Thyroid gland (tissue), 4 donors: ENCODE measurements around the gene GPLD1. TPM values are rescaled to one million over a fixed set of nuclear protein-coding genes. Genes with fewer than 3 reads are reported as not detected.
"Not testable (repeated sequence)": the region's sequence is repeated elsewhere in the genome, so short reads cannot be mapped to it uniquely, and the experiment has no call there.

Experiments
- DNase-seq, 2 donors: peaks; one replicate each; pipeline ENCODE4 v3.0.0-alpha.2; 2019
- H3K27ac ChIP-seq, 3 donors: fragments of 200-600 bp; sonication (generic); 1 replicate in 2 of 3; 2 replicates in 1 of 3; pipeline ENCODE4 v1.5.1; 2016 to 2019; ENCODE audit warnings: mild to moderate bottlenecking in 1 of 3, moderate library complexity in 1 of 3
- H3K27me3 ChIP-seq: fragments of 200-600 bp; sonication (generic); one replicate; pipeline ENCODE4 v1.5.1; 2019
- H3K36me3 ChIP-seq, 2 donors: fragments of 200-600 bp; sonication (generic); one replicate each; pipeline ENCODE4 v1.5.1; 2016 to 2019
- H3K4me1 ChIP-seq, 2 donors: fragments of 200-600 bp; sonication (generic); one replicate each; pipeline ENCODE4 v1.5.1; 2017 to 2019
- H3K4me3 ChIP-seq, 3 donors: fragments of 200-600 bp; sonication (generic); replicated peaks in 1 of 3; 1 replicate in 2 of 3; 2 replicates in 1 of 3; pipeline ENCODE4 v1.5.1; 2016; ENCODE audit warnings: mild to moderate bottlenecking in 1 of 3
- H3K9me3 ChIP-seq: fragments of 200-600 bp; sonication (generic); one replicate; pipeline ENCODE4 v1.5.1; 2017
- CTCF ChIP-seq, 6 experiments: fragments of 200-600 bp in 3 of 6; fragments of 450-650 bp in 3 of 6; sonication (generic) in 3 of 6; IDR thresholded peaks; one replicate each; pipeline ENCODE4 v1.5.1; 2016 to 2019; ENCODE audit warnings: antibody characterized with exemption in 6 of 6, mild to moderate bottlenecking in 2 of 6, inconsistent platforms in 1 of 6, moderate library complexity in 1 of 6
- POLR2A ChIP-seq, 2 donors: fragments of 450-650 bp; IDR thresholded peaks; one replicate each; pipeline ENCODE4 v1.6.1; 2017; ENCODE audit warnings: antibody characterized with exemption in 2 of 2, mild to moderate bottlenecking in 2 of 2, moderate library complexity in 1 of 2
- WGBS, 2 donors: methylation state at CpG; one replicate each; pipeline ENCODE4 v1.1.5; 2017; 5-methylcytosine and 5-hydroxymethylcytosine counted together
- intact Hi-C: fragments of 100-400 bp; cut with DNase I; formaldehyde crosslinking; loops from one replicate; pipeline ENCODE4 v1.15.1; 2023
- total RNA-seq, 4 donors: library from RNA; depleted of rRNA; stranded (reverse); fragments of >200 nt; gene quantifications; one replicate each; pipeline ENCODE4 v1.2.3, GENCODE V29; 2016

The GPLD1 gene
- total RNA-seq, 4 donors from 2014 or later = 5.1 to 15.2 (median 8.5) TPM

- intact Hi-C loops = no loop called here
- 90 to 91% methylated on average over 2 of the region's 2 CpGs for WGBS, 2 donors
- no peak for DNase-seq
- Histone ChIP-seq H3K27me3 (no peaks in the 10 kb centered on the region), H3K4me1 (peaks cover 4 to 9% of the 10 kb centered on the region in 2 donors), H3K4me3 (no peak overlapping the region), H3K9me3 (no peaks in the 10 kb centered on the region), H3K36me3 (peaks cover 15 to 28% of the 10 kb centered on the region in 2 donors), H3K27ac (no peak overlapping the region)
- TF ChIP-seq CTCF (IDR thresholded peaks at IDR 0.05) (no peak), POLR2A (IDR thresholded peaks at IDR 0.05) (no peak)
Measured at GRCh38 chr6:24408719-24409410, 80.5 kb downstream of the GPLD1 start.

GRCh38 chr6:24405262-24405661, 84.1 kb downstream of the GPLD1 start:
- WGBS, 2 donors = 89 to 90% methylated on average over 5 of the region's 5 CpGs

GRCh38 chr6:24403501-24403824, 85.9 kb downstream of the GPLD1 start:
- TF ChIP-seq CTCF (IDR thresholded peaks at IDR 0.05) (no peak), POLR2A (IDR thresholded peaks at IDR 0.05) (no peak)
- H3K4me1 ChIP-seq = peaks cover 7 to 12% of the 10 kb centered on the region in 2 donors
- intact Hi-C loops = no loop called here
- peak overlapping the region in 1 of 3 donors; percentile 65 for H3K27ac ChIP-seq
- H3K36me3 ChIP-seq = peaks cover 0 to 9% of the 10 kb centered on the region in 2 donors
- no peaks in the 10 kb centered on the region for H3K27me3 ChIP-seq
- WGBS, 2 donors = 4 to 7% methylated on average over 12 of the region's 12 CpGs
- no peaks in the 10 kb centered on the region for H3K9me3 ChIP-seq
- no peak for DNase-seq
- H3K4me3 ChIP-seq = peak overlapping the region; percentile 60 to 92 (median 69)

More at GRCh38 chr6:24405262-24405661, 84.1 kb downstream of the GPLD1 start:
- Histone ChIP-seq H3K27ac (no peak overlapping the region), H3K27me3 (no peaks in the 10 kb centered on the region), H3K36me3 (peaks cover 0 to 17% of the 10 kb centered on the region in 2 donors), H3K4me3 (no peak overlapping the region), H3K9me3 (no peaks in the 10 kb centered on the region), H3K4me1 (peaks cover 7 to 12% of the 10 kb centered on the region in 2 donors)
- intact Hi-C loops = no loop called here
- TF ChIP-seq POLR2A (IDR thresholded peaks at IDR 0.05) (no peak), CTCF (IDR thresholded peaks at IDR 0.05) (no peak)
- no peak for DNase-seq

- DNase-seq = peak; percentile 95 to 96
- WGBS, 2 donors = 0 to 2% methylated on average over 9 to 11 of the region's 63 CpGs
- TF ChIP-seq CTCF (IDR thresholded peaks at IDR 0.05) (no peak), POLR2A (IDR thresholded peaks at IDR 0.05) (peak in 1 of 2 donors; percentile 94)
Measured at GRCh38 chr6:24402697-24403500, 86.5 kb downstream of the GPLD1 start, which contains the start of gene MRS2. Gene MRS2 (plus strand): TSS chr6:24402936. CDS start chr6:24403047, 111 bp downstream.

GRCh38 chr6:24401458-24401857, 87.9 kb downstream of the GPLD1 start:
- H3K36me3 ChIP-seq = no peaks in the 10 kb centered on the region
- H3K27ac ChIP-seq = no peak overlapping the region
- intact Hi-C loops = no loop called here
- H3K9me3 ChIP-seq = no peaks in the 10 kb centered on the region
- no peak overlapping the region for H3K4me3 ChIP-seq
- peaks cover 7 to 12% of the 10 kb centered on the region in 2 donors for H3K4me1 ChIP-seq
- no peak for TF ChIP-seq POLR2A (IDR thresholded peaks at IDR 0.05)
- no peak for TF ChIP-seq CTCF (IDR thresholded peaks at IDR 0.05)
- no peaks in the 10 kb centered on the region for H3K27me3 ChIP-seq
- no peak for DNase-seq
- 58 to 70% methylated on average over 4 of the region's 4 CpGs for WGBS, 2 donors

More at GRCh38 chr6:24402697-24403500, 86.5 kb downstream of the GPLD1 start, which contains the start of gene MRS2:
- Histone ChIP-seq H3K36me3 (peaks cover 0 to 3% of the 10 kb centered on the region in 2 donors), H3K27ac (peak within 1 kb of the TSS in 2 of 3 donors; percentile 60 to 65), H3K27me3 (no peaks in the 10 kb centered on the region), H3K4me1 (peaks cover 7 to 12% of the 10 kb centered on the region in 2 donors), H3K4me3 (peak within 1 kb of the TSS; percentile 60 to 92 (median 69)), H3K9me3 (no peaks in the 10 kb centered on the region)
- intact Hi-C loops = no loop called here

- H3K9me3 ChIP-seq, H3K27me3 ChIP-seq, H3K27ac ChIP-seq, intact Hi-C loops, H3K4me3 ChIP-seq, H3K36me3 ChIP-seq, DNase-seq: not testable (repeated sequence)
- 35 to 38% methylated on average over 17 of the region's 17 CpGs for WGBS, 2 donors
- peaks cover 7 to 12% of the 10 kb centered on the region in 2 donors for H3K4me1 ChIP-seq
Measured at GRCh38 chr6:24400045-24401039, 89.0 kb downstream of the GPLD1 start.
